Loucy (cell line): ENCODE measurements around the gene CBX8.

ENCODE experiments used
- H2AFZ ChIP-seq: fragments of 200-600 bp; sonication (generic); 2 replicates; pipeline ENCODE4 v1.6.0; 2016; ENCODE audit warnings: antibody characterized with exemption, mild to moderate bottlenecking, low read length, moderate library complexity
- H3F3A ChIP-seq: fragments of 200-600 bp; 2 replicates; pipeline ENCODE4 v1.6.0; 2016; ENCODE audit warnings: antibody characterized with exemption, low read depth, mild to moderate bottlenecking
- H3K27me3 ChIP-seq: fragments of 200-600 bp; sonication (generic); 2 replicates; pipeline ENCODE4 v1.6.1; 2014; ENCODE audit warnings: low read length, mild to moderate bottlenecking; ENCODE audit not compliant: insufficient read depth, poor library complexity, severe bottlenecking
- H3K36me3 ChIP-seq: fragments of 200-600 bp; sonication (generic); 2 replicates; pipeline ENCODE4 v1.6.1; 2016; ENCODE audit warnings: low read length; ENCODE audit not compliant: insufficient read depth
- H3K4me1 ChIP-seq: fragments of 200-600 bp; sonication (generic); 2 replicates; pipeline ENCODE4 v1.5.1; 2014; ENCODE audit warnings: low read length, mild to moderate bottlenecking; ENCODE audit not compliant: insufficient read depth, poor library complexity, severe bottlenecking
- H3K4me2 ChIP-seq: fragments of 200-600 bp; sonication (generic); 2 replicates; pipeline ENCODE4 v1.6.0; 2014; ENCODE audit warnings: antibody characterized with exemption, low read length, low read depth, mild to moderate bottlenecking; ENCODE audit not compliant: poor library complexity, severe bottlenecking
- H3K4me3 ChIP-seq: fragments of 200-600 bp; sonication (generic); 2 replicates; pipeline ENCODE4 v1.5.1; 2014; ENCODE audit warnings: low read length, mild to moderate bottlenecking, mixed read lengths; ENCODE audit not compliant: poor library complexity, severe bottlenecking
- H3K79me2 ChIP-seq: fragments of 200-600 bp; sonication (generic); 2 replicates; pipeline ENCODE4 v1.6.1; 2014; ENCODE audit warnings: low read length; ENCODE audit not compliant: insufficient read depth
- H3K9ac ChIP-seq: fragments of 200-600 bp; sonication (generic); 2 replicates; pipeline ENCODE4 v1.6.0; 2014; ENCODE audit warnings: mild to moderate bottlenecking, low read depth, low read length, moderate library complexity; ENCODE audit not compliant: poor library complexity, severe bottlenecking
- H3K9me2 ChIP-seq: fragments of 200-600 bp; sonication (generic); replicated peaks from 2 replicates; pipeline ENCODE4 v1.6.1; 2016; ENCODE audit warnings: low read depth, low read length, mixed read lengths
- H3K9me3 ChIP-seq: fragments of 200-600 bp; sonication (generic); 2 replicates; pipeline ENCODE4 v1.6.1; 2014; ENCODE audit warnings: mild to moderate bottlenecking, antibody characterized with exemption, low read length, low read depth; ENCODE audit not compliant: insufficient read depth
- H4K20me1 ChIP-seq: fragments of 200-600 bp; sonication (generic); 2 replicates; pipeline ENCODE4 v1.6.0; 2014; ENCODE audit warnings: antibody characterized with exemption, low read length, mild to moderate bottlenecking; ENCODE audit not compliant: insufficient read depth, poor library complexity, severe bottlenecking
- EZH2phosphoT487 ChIP-seq: fragments of 200-600 bp; IDR thresholded peaks from 2 replicates; pipeline ENCODE4 v1.6.1; 2018; ENCODE audit warnings: antibody characterized with exemption, mild to moderate bottlenecking, moderate library complexity, borderline replicate concordance
- TF ChIP-seq, protein P1 (sequence below): fragments of 200-600 bp; sonication (generic); conservative IDR thresholded peaks from 2 replicates; pipeline ENCODE4 v1.5.1; 2014; ENCODE audit warnings: mild to moderate bottlenecking, antibody characterized with exemption, low read length

The CBX8 gene

DNA sequence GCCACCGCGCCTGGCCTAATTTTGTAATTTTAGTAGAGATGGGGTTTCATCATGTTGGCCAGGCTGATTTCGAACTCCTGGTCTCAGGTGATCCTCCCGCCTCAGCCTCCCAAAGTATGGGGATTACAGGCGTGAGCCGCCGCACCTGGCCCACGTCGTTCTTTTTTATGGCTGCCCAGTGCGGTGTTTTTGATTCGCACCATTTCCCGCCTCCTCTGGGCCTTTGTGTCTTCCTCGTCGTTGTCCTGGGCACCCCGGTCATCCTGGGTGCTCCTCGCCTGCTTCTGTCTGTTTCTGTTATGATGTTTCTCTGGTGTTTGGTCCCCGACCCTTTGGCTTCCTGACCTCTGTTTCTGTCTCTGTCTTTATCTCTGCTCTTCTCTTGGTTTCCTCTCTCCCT lies 27.4 kb upstream of the CBX8 start:
- Histone ChIP-seq H3K4me2 (no peak overlapping the region), H3K36me3 (no peaks in the 10 kb centered on the region), H2AFZ (no peak overlapping the region), H3F3A (no peaks in the 10 kb centered on the region), H3K4me3 (no peak overlapping the region), H3K9me3 (no peaks in the 10 kb centered on the region), H4K20me1 (no peaks in the 10 kb centered on the region), H3K79me2 (no peaks in the 10 kb centered on the region), H3K27me3 (no peaks in the 10 kb centered on the region), H3K9me2 (no peaks in the 10 kb centered on the region), H3K4me1 (peaks cover 12% of the 10 kb centered on the region), H3K9ac (no peak overlapping the region)
- TF ChIP-seq, protein P1, sequence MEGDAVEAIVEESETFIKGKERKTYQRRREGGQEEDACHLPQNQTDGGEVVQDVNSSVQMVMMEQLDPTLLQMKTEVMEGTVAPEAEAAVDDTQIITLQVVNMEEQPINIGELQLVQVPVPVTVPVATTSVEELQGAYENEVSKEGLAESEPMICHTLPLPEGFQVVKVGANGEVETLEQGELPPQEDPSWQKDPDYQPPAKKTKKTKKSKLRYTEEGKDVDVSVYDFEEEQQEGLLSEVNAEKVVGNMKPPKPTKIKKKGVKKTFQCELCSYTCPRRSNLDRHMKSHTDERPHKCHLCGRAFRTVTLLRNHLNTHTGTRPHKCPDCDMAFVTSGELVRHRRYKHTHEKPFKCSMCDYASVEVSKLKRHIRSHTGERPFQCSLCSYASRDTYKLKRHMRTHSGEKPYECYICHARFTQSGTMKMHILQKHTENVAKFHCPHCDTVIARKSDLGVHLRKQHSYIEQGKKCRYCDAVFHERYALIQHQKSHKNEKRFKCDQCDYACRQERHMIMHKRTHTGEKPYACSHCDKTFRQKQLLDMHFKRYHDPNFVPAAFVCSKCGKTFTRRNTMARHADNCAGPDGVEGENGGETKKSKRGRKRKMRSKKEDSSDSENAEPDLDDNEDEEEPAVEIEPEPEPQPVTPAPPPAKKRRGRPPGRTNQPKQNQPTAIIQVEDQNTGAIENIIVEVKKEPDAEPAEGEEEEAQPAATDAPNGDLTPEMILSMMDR, result no peak
- no peak for TF ChIP-seq EZH2phosphoT487

DNA sequence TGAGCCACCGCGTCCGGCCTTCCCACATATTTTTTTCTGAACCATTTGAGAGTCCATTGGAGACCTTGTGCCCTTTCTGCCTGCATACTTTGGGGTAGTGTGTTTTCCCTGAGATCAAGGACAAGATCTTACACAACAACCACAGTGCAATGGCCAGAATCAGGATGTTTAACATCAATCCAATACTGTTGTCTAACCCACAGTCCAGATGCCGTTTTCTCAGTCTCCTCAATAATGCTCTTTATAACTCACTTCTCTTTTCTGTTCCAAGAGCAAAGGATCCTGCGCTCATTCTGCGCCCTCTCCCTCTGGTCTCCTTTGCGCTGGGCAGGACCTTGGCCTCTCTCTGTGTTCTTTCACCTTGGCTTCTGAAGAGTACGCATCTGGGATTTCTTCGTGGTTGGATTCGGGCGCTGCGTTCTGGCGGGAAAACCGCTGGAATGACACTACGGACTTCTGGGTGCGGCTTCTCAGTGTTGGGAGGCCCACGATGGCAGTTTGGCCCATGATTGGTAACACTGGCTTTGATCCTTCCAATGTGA lies 25.8 kb upstream of the CBX8 start:
- H3K27me3 ChIP-seq, result no peaks in the 10 kb centered on the region

DNA sequence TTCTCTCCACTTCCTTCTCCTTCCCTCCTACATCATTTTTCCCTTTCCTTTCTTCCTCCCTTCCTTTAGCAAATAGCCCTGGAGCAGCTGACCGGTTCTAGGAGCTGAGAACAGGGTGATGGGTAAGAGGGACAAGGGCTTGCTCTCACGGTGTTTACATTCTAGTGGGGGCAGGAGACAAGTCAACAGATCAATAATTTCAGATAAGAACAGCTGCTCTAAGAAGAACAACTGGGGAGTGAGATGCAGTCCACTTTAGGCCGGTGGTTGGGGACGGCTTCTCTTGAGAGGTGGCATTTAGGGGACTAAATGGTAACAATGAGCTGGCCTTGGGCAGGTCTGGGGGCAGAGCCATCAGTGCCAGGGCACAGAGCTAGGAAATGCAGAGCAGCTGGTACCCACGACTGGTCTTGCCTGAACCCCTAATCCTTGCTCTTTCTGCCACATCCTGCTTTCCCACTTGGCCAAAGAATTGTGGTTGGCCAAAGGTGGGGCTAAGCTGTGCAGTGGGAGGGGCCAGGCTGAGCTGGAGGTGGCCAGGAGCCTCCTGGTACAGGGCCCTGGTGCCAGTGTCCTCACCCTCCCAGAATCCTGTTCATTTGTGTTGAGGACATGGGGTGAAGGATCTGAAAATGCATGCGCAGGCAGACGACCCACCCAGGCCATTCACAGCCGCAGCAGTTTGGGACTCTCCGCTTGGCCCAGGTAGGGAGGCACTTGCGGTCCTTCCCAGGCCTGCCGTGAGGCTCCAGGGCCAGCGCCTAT lies 24.6 kb upstream of the CBX8 start:
- no peaks in the 10 kb centered on the region for H3K9me2 ChIP-seq
- no peak for TF ChIP-seq EZH2phosphoT487
- TF ChIP-seq, protein P1, result no peak
- no peaks in the 10 kb centered on the region for H3K36me3 ChIP-seq
- no peaks in the 10 kb centered on the region for H3F3A ChIP-seq
- H3K27me3 ChIP-seq, result no peaks in the 10 kb centered on the region
- no peaks in the 10 kb centered on the region for H3K79me2 ChIP-seq
- H3K9me3 ChIP-seq, result no peaks in the 10 kb centered on the region
- no peaks in the 10 kb centered on the region for H4K20me1 ChIP-seq
- H3K9ac ChIP-seq, result no peak overlapping the region
- no peak overlapping the region for H3K4me3 ChIP-seq
- no peak overlapping the region for H3K4me2 ChIP-seq
- no peak overlapping the region for H2AFZ ChIP-seq
- no peaks in the 10 kb centered on the region for H3K4me1 ChIP-seq

More for the DNA sequence above, 25.8 kb upstream of the CBX8 start:
- Histone ChIP-seq H3K36me3 (no peaks in the 10 kb centered on the region), H3K4me3 (no peak overlapping the region), H2AFZ (no peak overlapping the region), H3K4me1 (no peaks in the 10 kb centered on the region), H3F3A (no peaks in the 10 kb centered on the region), H4K20me1 (no peaks in the 10 kb centered on the region), H3K9me3 (no peaks in the 10 kb centered on the region), H3K79me2 (no peaks in the 10 kb centered on the region), H3K4me2 (no peak overlapping the region), H3K9ac (no peak overlapping the region), H3K9me2 (no peaks in the 10 kb centered on the region)
- no peak for TF ChIP-seq EZH2phosphoT487
- TF ChIP-seq, protein P1, result no peak
